ENCODE results near the gene CCDC181. TPM values are rescaled to one million over a fixed set of nuclear protein-coding genes. Genes with fewer than 3 reads are reported as not detected.
"Not testable (repeated sequence)": the region's sequence is repeated elsewhere in the genome, so short reads cannot be mapped to it uniquely, and the experiment has no call there.

Gene CCDC181
- total RNA-seq (2014; rRNA removed; shearing (Covaris generic)), result 8.5 and 10.1 TPM in 2 replicates

DNA sequence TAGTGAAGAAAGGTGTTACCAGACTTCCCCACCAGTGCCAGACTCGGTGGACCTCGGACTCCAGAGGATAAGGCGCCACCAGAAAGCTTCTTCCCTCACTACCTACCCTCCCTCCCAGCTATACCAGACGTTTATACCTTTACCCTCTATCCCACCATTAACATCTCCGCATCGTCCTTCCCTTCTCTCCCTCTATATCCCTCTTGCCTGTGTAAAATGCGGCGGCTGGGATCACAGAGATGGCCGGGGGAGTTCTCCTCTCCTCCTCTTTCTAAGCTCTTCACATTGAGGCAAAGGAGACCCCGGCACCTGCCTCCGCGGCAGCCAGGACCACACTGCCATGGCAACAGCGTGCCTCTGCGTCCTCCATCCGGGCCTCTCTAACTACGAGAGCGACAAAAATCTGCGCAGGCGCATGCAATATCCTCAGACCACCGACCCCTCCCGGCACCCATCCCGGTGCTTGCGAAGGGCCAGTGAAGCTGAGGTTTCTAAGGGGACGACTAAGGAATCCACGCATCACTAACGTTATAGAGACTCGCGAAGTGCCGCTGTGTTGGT is at the start of gene CCDC181:
TSS of gene CCDC181 (minus strand) at position 394 of the 561 bp plus-strand sequence. CDS start 2,547 bp downstream, outside the sequence.
- peak; percentile 89 for DNase-seq (ENCODE audit: low read depth)

DNA sequence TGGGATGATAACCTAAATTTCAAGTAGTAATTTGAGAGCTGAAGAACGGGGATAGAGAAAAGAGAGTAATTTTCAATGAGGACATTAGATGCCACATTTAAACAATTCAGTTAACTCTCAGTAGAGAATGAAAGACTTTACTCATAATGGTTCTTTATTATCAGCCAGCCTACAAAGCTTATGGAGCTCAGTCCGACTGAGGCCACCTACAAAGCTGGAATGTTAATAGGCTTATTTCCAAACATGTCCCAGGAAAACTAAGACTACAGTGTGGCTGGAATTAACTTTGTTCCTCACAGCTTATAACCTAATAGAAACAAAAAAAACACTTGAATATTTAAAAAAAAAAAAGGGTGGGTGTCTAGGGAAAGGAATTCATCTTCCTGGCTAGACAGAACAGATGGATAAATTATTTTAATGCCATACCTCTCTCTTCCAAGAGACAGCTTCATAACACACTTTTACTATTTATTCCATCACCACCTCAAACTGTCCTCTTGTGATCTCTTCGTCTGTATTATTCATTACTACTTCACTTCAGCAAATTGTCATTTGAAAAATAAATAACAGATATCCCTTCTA is 48.6 kb upstream of the CCDC181 start:
- no peak for DNase-seq (ENCODE audit: low read depth)

DNA sequence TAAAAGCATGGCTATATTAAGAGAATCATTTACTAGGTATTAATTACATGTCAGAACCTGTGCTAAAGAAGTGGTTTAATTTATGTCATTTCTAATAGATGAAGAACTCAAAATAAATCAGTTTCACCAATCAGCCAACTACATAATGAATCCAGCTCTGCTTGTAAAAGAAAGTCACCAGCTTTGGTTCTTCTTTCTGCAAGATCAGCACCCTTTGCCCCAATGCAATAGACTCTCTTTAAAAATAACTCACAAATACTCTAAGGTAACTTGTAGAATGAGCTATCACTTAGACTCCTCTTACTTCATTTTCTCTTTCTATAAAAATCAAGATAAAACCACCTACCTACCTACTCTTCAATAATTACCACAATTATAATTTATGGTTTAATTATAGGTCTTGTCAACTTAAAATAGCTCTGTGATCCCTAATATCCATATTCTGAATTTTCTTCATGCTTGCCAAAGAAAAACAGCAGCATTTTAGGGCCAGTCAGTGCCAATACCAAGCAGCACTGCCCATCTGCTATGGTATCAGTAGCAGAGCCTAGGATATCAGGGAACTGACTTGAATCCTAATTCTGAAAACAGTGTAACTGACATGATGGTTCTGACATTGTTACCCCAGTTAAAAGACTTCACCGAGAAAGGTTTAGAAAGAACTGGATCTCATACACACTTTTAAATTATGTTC is 47.2 kb upstream of the CCDC181 start:
- no peak for DNase-seq (ENCODE audit: low read depth)

DNA sequence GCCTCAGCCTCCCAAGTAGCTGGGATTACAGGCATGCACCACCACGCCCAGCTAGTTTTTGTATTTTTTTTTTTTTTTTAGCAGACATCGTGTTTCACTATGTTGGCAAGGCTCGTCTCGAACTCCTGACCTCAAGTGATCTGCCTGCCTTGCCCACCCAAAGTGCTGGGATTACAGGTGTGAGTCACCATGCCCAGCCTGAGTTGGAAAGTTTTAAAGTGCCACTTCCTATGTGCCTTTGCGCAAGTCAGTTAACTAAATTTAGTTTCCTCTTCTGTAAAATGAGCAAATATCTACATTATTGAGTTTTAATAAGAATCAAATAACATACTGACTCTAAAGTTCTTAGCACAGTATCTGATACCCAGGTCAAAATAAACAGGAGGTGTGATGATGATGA is 46.1 kb upstream of the CCDC181 start:
- DNase-seq (ENCODE audit: low read depth), result no peak

DNA sequence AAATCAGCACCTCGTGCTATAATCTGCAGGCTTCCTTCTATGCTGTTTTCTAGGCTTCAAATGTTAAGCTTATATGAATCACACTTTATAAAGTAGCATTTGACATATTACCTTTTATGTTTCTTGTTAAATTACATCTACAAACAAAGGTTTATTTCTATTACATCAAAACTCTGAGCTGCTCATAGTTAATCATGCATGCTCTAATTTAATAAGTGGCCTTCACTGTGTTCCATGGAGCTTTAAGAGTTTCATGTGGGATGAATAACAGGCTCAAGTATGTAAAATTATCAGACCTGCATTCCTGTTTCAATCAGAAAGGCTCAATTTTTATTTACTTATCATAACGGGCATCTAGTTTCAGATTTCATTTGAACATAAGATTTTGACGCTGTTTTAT is 45.5 kb upstream of the CCDC181 start:
- no peak for DNase-seq (ENCODE audit: low read depth)

DNA sequence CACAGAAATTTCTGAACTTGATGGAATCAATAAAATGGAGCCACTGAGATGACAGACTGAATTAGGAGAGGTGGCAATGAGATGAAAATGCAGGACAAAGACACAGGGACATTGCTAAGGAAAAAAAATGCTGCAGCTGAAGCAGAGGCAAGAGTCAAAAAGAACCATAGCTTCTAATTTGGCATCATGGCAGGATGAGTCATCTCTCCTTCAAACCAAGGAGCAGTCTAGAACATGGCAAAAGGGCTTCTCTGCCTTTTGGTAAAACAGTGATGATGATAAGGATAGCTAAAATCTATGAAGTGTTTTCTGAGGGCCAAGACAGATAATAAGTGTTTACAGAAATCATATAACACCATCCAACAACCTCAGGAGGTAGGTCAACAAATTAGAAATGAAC is 41.7 kb upstream of the CCDC181 start:
- no peak for DNase-seq (ENCODE audit: low read depth)

DNA sequence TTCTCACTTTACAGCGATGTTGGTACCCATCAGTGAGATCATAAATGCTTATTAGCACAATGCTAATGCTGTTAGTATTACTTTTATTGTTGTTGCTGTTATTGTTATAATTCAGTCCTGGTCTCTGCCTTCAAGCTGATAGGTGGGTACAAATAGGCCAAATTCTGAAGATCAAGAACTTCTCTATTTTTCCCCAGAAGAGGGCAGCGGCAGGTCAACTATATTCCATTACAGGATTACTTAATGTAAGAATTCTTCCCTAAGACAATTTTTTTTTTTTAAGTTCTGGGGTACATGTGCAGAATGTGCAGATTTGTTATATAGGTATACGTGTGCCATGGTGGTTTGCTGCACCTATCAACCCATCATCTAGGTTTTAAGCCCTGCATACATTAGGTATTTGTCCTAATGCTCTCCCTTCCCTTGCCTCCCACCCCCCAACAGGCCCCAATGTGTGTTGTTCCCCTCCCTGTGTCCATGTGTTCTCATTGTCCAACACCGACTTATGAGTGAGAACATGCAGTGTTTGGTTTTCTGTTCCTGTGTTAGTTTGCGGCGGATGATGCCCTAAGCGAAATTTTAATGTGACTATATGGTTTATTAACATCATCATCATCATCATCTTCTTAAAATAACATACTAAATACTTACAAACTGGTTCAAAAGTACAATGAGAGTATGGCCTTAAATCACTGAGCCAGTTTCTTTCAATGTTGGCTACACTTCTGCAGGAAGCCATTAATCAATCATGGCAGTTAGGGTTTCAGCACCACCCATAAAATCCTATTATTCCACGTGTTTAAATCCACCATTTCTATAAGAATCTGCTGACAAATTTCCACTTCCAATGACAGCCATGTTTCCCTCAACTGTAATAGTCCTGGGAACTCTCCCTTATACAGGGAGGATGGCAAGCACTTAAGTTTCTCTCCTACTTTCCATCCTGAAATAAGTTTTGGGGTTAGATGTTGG is 39.3 kb upstream of the CCDC181 start:
- no peak for DNase-seq (ENCODE audit: low read depth)

DNA sequence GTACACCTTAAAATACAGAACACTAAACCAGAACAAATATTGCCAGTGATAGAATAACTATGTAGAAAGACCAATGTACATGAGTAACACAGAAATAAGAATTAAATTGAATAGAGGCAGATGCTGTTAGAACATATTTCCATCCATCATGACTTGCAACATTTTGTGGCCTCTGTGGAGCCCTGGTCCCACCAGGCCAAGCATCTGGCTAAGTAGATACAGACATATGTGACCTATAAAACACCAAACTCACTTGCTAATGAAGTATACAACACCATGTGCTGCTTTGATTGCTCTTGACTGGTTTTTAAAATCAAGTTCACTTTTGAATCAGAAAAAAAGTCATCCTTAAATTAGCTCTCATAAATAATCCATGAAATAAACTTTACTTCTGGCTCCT is 38.0 kb upstream of the CCDC181 start:
- DNase-seq (ENCODE audit: low read depth), result no peak

DNA sequence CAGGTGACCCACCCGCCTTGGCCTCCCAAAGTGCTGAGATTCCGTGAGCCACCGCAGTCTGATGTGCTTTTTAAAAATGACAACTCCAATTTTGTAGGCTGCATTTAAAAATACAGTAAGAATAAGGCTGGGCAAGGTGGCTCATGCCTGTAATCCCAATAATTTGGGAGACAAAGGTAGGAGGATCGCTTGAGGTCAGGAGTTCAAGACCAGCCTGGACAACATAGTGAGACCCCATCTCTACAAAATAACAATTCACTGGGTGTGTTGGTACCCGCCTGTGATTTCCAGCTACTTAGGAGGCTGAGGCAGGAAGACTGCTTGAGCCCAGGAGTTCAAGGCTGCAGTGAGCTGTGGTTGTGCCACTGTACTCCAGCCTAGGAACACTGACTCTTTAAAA is 35.1 kb upstream of the CCDC181 start:
- DNase-seq (ENCODE audit: low read depth), result no peak

DNA sequence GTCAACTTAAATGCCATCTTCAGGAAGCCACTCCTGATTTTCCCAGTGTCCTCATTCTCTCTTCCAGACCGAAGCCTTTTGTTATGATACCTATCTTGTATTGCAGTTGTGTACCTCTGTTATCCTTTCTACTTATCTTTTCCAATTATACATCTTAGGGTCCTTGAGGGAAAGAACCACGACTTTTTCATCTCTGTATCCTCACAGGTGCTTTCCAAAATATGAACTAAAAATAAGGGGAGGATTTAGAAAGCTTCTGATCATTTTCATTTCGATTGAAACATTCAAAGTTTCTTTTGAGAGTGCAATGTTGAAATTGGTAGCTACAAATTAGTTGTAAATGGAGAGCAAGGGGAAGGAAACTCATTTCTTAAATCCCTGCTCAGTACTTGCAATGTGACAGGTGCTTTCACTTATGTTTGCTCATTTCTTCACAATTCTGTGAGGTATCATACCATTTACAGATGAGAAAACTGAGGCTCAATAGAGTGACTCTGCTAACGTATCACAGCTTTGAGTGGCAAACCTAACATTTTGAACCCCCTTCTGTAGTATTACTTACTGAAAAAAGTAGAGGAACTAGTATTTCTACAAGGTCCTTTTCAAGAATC is 34.2 kb upstream of the CCDC181 start:
- DNase-seq (ENCODE audit: low read depth), result no peak

DNA sequence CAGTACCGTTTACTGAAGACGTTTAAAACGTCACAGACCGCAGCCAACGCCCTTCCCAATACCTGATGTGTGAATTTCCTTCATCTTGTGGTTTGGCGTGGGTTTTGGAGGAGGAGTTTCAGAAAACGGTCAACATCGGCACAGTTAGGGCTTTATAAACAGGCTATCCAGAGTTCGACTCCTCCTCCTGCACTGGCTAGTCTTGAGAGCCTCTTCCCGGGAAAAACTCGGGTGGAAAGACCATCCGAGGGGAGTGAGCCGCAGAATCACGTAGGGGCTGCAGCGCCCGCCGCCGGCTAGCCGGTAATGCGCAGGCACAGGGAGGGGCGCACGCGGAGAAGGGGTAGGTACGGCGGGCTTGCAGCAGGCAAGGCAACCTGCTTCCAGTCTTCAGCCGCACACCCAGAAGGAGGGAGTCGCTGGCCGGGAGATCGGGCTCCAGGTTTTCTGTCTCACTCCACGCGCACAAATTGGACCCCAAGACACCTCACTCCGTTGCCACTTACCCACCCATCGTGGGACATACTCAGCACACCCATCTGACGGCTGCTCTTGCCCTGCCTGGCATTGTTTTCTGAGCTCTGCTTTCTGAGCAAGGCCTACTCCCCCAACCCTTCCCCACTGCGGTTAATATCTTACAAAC is 33.0 kb upstream of the CCDC181 start:
- DNase-seq (ENCODE audit: low read depth), result no peak

DNA sequence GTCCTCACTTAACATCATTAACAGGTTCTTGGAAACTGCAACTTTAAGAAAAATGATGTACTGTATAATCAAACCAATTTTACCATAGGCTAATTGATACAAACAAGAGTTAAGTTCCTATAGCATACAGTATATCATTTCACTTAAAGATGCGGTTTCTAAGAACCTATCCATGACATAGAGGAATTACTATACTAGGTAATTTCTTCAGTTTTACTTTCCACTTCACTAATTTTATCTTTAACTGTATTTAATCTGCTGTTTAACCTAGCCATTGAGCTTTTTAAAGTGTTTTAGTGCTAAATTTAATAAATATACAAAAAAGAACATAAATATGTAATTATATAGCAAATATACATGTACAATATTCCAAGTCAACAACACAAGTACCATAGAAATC is 30.2 kb upstream of the CCDC181 start:
- DNase-seq (ENCODE audit: low read depth), result no peak

DNA sequence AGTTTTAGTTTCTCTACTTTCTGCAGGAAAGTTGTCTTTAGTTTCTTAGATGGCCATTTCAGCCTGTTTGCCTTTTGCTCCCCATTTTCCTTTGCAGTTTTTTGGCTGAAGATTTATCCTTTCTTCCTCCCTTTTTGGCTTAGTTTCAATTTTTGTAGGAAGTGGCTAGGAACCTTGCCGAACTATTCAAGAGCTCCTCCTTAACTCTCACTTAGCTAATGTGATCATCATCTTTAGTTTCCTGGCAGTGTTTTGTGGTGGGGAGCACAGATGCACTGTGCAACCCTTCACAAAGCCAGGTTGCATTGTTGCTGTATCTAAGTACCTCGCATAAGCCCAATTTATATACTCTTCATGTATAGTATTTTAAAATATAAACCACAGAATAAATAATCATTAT is 28.8 kb upstream of the CCDC181 start:
- no peak for DNase-seq (ENCODE audit: low read depth)

DNA sequence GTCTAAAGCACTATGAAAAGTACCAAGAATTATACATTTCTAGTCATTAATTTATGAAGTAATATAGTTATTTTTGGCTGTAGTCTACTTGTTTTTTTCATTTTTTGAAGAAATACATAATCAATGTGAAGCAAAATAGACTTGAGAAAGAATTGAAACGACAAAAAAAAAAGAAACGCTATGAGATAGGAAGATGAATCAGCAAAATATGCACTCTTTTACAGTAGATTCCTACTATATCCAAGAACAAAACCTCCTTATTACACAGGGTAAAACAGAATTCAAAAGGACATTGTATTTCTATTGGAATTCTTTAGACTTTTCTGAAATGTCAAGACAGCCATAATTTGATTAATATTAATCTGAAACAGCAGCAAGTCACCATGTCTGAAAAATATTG is 25.6 kb upstream of the CCDC181 start:
- DNase-seq (ENCODE audit: low read depth), result no peak

DNA sequence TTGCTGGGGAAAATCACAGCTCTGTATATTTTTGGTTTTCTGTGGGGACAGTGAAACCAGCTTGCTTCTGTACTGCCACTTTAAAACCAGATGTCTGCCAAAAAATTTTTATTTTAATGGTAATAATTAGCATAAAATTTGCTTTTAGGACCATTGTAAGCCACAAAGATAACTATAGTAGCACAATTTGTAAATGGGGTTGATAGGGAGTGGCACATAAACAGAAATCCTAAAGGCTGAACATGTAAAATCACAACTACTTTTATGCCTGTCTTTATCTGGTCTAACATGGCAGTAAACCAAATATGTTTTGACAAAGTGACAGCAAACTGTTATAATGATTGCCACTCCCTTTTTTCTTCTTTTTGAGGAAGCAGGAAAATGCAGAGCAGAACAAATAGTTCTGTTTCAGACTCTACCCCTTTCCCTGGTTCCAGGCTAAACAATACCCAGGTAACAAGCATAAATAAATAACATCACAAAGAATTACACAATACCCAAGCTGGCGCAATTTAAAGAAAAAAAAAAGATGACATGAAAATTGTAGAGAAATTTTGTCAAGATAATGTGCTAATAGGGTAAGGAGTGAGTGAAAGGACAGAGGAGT is 24.0 kb upstream of the CCDC181 start:
- no peak for DNase-seq (ENCODE audit: low read depth)

DNA sequence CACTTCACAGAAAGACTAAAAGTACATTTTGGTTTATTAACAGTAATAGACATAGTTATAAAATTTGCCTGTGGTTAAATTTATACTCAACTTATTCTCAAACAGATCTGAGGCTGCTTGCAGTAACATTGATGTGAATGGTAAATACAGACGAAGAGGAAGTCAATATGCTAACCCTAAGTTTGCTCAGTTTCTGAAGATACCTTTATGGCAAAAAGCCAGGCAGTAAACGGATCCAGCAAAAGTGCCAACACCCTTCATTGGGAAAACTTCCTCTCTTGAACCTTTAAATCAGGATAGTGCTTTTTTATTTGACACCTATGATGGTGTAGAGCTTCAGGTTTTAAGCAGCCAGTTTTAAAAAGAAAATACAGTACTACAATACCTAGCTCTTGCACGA is 16.6 kb upstream of the CCDC181 start:
- DNase-seq (ENCODE audit: low read depth), result no peak

DNA sequence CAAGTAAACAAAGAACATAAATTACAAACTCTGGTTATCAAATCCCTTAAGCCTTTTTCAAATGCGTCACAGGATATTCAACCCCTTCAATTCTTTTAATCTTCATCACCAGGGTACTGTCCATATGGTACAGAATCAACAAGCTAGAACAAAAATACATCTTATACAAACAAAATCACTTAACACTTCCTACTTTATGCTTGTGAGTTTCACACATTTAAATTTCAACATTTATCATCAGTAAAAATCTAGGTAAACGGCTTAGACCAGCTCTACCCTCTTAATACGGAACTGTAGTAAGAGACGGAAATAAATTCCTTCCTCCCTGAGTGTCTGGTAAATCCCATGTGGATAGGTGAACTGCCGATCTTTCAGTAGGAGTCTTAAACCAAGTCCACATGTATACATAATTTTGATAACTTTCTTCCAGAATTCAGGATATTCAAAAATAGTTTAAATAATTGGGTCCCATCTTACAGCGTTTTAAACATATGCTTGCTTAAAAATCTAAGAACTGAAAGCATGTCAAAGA is 1.0 kb downstream of the CCDC181 start:
- peak; percentile 17 for DNase-seq (ENCODE audit: low read depth)

DNA sequence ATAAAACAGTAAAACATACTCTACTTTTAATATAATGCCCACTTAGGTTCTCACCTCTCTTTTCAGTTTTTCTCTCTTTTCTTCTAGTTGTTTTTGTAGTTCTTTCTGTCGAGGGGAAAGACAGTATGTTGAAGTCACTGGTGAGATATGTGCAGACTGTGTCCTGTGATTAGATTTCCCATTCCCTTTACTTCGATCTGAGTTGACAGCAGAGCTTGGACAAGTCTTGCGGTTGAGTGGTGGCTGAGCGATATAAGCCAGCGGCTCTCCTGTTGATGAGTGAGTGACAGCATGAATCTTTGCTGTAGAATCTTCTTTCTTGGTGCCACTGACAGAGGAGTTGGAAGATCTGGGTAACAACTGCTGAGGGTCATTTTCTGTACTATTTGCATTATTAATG is 6.0 kb downstream of the CCDC181 start:
- no peak for DNase-seq (ENCODE audit: low read depth)

DNA sequence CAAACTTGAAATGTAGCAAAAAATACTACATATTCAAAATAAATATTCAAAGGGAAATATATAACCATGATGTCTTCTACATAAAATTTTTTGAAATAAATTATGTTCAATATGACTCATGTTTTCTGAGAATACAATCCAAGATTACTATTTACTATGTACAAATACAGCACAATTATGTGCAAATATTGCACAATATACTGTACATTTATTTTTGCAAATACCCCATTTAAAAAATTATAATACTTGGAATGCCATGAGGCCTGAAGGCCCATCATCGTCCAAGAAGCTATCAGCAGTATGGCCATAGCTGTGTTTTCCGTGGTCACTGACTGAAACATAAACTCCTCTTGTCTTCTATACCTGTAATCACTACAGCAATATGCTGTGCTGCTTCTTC is 12.3 kb downstream of the CCDC181 start:
- no peak for DNase-seq (ENCODE audit: low read depth)

DNA sequence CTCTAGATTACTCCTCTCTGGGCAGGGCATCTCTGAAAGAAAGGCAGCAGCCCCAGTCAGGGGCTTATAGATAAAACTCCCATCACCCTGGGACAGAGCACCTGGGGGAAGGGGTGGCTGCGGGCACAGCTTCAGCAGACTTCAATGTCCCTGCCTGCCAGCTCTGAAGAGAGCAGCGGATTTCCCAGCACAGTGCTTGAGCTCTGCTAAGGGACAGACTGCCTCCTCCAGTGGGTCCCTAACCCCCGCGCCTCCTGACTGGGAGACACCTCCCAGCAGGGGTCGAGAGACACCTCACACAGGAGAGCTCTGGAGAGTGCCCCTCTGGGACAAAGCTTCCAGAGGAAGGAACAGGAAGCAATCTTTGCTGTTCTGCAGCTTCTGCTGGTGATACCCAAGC is 18.9 kb downstream of the CCDC181 start:
- not testable (repeated sequence) for DNase-seq (ENCODE audit: low read depth)

DNA sequence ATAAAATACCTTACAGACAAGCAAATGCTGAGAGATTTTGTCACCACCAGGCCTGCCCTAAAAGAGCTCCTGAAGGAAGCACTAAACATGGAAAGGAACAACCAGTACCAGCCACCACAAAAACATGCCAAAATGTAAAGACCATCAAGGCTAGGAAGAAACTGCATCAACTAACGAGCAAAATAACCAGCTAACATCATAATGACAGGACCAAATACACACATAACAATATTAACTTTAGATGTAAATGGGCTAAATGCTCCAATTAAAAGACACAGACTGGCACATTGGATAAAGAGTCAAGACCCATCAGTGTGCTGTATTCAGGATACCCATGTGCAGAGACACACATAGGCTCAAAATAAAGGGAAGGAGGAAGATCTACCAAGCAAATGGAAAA is 24.7 kb downstream of the CCDC181 start:
- DNase-seq (ENCODE audit: low read depth), result not testable (repeated sequence)
